ENCODE results near the gene DUSP28.
A peak's percentile ranks its signal among the peaks of the same experiment; 100 is the strongest.
"Not testable (repeated sequence)": the region's sequence is repeated elsewhere in the genome, so short reads cannot be mapped to it uniquely, and the experiment has no call there.

The DUSP28 gene

GRCh38 chr2:240528406-240529040, 31.6 kb upstream of the DUSP28 start:
- DNase-seq: no peak

GRCh38 chr2:240529344-240529999, 30.7 kb upstream of the DUSP28 start:
- no peak for DNase-seq

GRCh38 chr2:240530181-240530580, 30.0 kb upstream of the DUSP28 start:
- DNase-seq: no peak

DNA sequence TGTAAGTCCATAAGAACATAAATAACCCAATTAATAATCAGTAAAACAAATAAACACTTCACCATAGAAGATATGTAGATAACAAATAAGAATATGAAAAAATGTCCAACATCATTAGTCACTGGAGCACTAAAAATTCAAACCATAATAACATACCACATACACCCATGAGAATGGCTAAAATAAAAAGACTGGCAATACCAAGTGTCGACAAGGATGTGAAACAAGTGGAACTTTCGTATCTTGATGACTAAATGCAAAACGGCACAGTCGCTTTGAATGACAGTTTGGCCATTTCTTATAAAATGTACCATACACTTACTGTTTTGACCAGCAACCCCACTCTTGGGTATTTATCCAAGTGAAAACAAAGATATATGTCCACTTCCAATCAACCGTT, 29.1 kb upstream of the DUSP28 start:
- DNase-seq: no peak

GRCh38 chr2:240532031-240532775, 28.0 kb upstream of the DUSP28 start:
- DNase-seq: no peak

- DNase-seq: no peak
These were observed 22.0 kb upstream of the DUSP28 start for GRCh38 chr2:240538031-240538780.

- DNase-seq: not testable (repeated sequence)
These were observed 21.1 kb upstream of the DUSP28 start for GRCh38 chr2:240539101-240539500.

- no peak for DNase-seq
These were observed 20.3 kb upstream of the DUSP28 start for GRCh38 chr2:240539906-240540305.

DNA sequence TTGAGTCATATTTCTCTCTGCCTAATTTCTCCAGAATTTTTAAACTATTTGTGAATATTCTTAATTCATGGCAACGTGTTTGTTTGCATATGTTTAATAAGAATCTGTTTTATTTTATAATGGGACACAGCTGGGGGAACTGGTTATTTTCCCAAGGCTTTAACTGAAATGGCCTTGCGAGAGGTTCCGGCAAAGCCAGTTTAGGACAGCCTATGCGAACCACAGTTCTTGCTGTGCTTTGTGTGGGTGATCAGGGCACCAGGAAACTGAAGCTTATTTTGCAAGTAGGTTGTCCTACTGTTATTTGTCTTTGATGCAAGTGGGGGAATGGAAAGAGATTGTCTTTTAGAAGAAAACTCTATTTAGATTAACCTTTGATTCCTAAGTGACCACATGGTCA, 8.9 kb upstream of the DUSP28 start:
- no peak for DNase-seq

GRCh38 chr2:240551811-240552210, 8.3 kb upstream of the DUSP28 start:
- no peak for DNase-seq

- no peak for DNase-seq
These were observed 6.1 kb upstream of the DUSP28 start for GRCh38 chr2:240553956-240554480.

DNA sequence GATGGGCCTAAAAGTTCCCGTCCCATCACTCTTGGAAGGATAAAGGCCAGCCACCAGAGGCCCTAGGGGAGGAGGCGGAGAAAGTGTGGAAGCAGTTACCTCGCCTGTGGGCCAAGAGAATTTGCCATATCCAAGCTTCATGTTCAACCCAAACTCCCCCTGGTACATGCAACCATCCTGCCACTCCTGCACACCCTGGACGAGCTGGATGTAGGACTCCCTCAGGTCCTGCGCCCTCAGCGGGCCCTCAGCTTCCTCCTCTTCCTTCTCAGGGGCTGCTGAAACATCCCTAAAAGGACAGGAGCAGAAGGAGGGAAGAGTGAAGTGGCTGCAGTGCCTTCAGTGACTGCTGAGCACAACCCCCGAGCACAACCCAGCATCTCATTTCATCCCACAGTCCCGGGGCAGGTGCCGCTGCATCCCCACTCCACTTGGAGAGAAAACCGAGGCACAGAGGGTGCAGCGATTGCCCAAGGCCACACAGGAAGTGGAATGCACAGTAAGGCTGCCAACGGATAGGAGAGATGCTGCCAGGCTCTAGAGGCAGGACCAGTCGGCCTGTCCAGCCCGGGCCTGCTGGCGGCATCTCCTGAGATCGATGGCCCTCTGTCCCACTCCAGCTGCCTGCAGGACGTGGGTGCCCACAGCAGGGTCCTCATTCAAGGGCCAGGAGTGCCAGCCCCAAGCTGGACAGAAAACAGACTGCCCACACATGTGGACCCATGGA, 5.2 kb upstream of the DUSP28 start:
- no peak for DNase-seq

DNA sequence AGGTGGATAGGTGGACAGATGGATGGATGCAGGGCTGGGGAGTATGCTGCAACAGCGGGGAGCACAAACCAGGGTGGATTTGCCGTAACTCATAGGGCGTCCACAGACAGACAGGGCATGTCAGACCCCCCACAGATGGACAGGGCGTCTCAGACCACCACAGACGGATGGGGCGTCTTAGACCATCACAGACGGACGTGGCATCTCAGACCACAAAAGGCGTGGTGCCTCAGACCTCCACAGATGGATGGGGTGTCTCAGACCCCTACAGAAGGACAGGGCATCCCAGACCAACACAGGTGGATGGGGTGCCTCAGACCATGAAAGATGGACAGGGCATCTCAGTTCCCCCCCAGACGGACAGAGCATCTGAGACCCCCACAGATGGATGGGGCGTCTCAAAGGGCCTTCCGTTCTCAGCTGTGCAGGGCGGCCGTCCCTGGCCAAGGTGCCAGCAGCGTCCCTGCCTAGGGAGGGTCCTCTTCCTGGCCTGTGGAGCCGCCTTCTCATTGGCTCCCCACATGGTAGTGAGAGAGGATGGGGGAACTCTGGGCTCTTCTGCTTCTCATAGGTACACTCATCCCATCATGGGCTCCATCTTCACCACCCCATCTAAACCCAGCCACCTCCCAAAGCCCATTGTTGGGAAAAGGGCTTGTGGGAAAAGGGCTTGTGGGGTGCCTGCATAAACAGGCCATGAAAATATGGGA, 4.5 kb upstream of the DUSP28 start:
- no peak for DNase-seq

DNA sequence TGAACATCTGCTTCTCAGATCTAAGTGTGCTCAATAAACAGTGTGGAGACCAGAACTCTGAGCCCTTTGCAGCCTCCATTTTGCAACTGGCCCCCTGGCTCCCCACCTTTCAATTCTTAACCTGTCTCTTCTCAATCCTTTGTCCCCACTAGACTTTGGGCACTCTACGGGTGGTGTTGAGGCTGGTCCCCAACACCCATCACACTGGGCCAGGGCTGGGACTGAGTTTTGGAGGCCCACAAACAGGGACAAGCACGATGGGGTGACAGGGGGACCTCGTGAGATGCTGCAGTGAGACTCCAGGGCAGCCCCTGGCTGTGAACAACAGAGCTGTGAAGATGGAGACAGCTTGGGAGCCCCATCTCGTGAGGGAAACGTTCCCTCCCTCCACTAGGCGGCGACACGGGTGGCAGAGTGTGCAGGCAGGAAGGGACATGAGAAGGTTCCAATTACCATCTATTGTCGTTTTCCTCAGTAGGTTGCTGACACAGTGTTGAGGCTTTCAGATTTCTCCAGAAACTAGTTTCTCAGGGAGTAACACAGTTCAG, 3.5 kb upstream of the DUSP28 start:
- peak; percentile 18 to 24 for DNase-seq

- DNase-seq: no peak
These were observed 2.9 kb upstream of the DUSP28 start for GRCh38 chr2:240557101-240557751.

GRCh38 chr2:240557808-240558207, 2.3 kb upstream of the DUSP28 start, which contains the start of gene ANKMY1:
TSS of gene ANKMY1 (minus strand) at chr2:240557988. CDS start at chr2:240557335, 653 bp downstream.
- DNase-seq: no peak

DNA sequence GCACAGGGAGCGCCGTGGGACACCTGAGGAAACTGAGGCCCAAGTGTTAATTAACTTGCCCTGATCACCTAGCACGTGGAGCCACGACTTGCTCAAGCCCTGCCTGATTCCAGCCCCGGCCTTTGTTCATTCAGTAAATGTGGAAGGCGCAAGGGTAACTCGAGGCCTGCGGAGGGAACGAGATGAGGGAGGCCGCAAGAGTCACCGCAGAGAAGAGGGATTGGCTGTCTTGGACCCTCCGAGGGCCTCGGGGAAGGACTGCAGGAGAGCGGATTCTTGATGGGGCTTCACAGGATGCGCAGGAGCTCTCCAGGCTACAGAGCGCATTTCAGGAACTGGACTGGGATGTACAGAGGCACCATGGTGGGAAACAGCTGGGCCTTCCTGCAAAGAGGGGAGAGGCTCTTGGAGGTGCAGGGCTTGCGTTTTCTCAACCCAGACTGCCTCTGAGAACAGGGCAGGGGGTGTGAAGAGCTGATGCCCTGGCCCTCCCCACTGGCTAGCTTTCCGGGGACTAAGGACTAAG, 1.9 kb upstream of the DUSP28 start:
- no peak for DNase-seq

DNA sequence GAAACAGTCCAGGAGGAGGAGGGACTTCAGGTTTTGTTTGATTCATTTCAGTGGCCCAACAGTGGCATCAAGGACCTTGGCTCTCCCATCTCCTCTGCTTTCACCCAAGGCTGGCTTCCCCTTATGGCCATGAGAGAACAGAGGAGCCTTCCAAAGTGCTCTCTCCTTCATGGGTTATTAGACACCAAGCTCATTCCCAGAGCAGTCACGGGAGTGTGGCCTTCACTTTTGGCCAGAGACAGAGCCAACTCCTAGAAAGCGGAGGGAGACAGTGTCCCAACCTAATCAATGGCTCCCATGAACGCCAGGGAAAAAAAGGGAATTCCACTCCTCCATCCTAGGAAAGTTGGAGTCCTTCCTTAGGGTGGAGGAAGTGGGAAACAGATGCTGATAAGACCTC, 871 bp upstream of the DUSP28 start:
- no peak for DNase-seq

GRCh38 chr2:240560480-240561324, 545 bp downstream of the DUSP28 start:
- peak; percentile 93 to 95 for DNase-seq

Data from SHP77 (cell line).